ENCODE results near the gene CDKN2AIPNL.
"Not testable (repeated sequence)": the region's sequence is repeated elsewhere in the genome, so short reads cannot be mapped to it uniquely, and the experiment has no call there.

The CDKN2AIPNL gene

DNA sequence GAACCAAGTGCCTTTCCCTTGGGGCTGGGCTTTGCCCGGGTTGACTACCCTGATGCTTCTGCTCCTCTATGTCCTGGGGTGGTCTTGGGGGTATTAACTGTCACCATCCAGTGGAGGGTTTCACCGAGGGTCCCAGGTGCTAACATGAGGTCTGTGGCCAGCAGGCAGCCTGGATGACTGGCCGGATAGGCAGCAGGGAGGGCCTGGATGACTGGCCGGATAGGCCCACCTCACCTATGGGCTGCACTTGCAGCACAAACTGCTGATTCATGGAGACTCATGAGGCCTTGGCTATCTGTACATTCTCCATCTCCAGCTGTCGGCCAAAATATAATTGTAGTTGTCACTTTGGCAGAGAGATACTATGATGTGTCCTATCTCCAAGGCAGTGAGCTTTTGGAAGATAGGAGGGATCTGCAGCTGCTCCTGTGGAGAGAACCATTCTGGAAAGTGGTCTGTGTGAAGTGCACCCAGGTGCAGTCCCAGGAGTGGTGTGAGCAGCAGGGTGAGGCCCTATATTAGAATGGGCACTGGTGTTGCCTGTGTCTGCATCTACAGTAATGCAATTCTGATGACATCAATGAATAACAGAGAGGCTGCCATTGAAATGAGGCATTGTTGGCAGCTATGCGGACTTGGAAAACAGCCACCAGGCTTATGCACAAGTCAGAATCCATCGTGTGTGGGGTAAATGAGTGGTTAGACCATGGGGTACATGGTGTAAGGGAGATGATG is 26.3 kb upstream of the CDKN2AIPNL start:
- no peak for DNase-seq (ENCODE audit: low read depth, low spot score)

DNA sequence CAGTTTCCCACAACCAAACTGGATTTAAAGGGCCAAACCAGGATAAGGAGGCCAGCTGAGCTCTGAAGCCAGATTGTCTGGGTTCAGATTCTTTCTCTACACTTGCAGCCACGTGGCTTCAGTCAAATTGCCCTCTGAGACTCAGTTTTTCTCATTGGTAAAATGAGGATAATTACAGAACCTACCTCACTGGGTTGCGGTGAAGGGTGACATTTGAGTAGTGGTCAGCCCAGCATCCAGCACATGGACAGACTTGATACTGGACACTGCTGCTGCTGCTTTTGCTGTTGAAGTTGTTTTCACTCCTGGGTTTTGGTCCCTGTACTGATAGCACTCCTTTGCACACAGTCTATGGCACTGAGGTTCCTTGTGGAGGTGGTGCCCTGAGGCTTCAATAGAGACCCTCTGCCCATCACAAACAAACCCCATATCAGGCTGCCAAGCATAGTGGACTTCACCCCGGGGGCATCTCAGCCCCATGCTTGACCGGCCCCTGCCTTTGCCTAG is 25.7 kb upstream of the CDKN2AIPNL start:
- no peak for DNase-seq (ENCODE audit: low read depth, low spot score)

DNA sequence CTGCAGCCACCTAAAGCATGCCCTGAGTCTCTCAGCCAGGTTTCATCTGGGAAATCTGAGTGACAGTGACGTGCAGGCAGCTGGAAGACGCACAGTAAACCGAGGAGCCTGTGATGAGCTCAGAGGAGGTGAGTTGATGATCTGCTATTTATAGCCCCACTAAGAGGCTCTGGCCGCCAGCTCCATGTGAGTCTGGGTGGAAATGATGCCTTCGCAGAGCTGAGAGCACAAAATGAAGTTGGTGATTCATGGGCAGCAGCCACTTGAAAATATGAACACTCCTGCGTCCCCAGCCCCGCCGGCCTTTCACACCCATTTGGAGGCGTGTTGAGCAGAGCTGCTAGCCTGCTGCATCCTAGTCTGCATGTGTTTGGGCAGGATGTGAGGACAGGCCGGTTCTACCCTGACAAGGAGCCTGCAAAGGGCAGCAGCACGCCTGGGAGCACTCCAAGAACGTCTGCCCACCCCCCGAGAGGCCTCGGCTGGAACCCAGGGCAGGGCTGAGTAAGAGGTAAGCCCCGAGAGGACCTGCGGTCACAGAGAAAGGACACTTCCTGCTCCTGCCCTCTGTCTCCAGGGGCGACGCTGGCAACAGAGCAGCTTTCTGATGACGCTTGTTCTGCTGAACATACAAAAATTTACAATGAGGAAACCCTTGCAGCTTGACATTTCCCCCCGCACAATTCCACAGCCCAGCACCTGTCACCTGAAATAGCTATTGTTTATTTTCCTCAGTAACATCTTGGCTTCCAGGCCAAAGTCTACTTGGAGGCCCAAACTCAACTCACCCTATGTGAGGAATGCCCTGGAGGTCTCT is 25.1 kb upstream of the CDKN2AIPNL start:
- DNase-seq (ENCODE audit: low read depth, low spot score): no peak

DNA sequence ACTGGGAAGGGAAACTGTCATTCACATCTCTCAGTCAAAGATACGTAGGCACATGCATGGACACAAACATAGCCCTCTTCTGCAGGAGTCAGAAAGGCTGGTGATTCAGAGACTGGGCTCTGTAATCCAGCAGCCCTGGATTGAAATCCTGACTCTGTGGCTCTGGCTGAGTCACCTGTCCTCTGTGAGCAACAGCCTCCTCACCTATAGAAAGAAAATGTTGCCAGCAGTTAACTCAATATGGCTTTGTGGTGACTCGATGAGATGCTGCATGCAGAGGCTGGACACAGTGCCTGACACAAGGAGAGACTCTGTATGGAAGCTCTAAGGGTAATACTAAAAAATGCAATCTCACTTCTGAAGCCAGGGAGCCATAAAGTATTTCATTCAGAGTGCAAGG is 23.9 kb upstream of the CDKN2AIPNL start:
- DNase-seq (ENCODE audit: low read depth, low spot score): no peak

DNA sequence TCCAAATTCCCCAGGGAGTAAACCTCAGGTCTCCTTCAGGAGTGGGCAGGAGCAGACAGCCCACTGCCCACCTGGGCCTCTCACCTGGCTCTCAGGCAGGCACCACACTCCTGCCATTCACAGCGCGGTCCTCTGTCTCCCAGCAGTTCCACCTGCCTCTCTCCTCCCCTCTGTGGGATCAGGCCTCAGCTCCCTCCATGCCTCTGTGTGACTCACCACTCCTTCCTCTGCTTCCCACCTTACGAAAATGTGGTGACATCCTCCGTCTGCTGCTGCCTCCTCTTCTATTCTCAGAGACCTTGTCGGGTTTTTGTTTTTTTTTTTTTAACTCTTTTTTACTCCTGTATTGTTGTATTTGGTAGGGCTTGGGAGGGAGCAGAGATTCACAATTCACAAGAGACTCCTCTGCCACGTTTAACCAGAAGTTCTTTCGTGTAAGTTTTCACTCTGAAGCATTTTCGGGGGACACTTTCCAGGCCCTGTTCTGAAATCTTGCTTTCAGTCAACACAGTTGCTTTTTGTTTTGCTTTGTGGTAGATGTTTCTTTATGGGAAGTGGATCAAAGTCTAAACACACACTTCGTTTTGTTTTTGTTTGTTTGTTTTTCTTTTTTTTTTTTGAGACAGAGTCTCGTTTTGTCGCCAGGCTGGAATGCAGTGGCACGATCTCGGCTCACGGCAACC is 21.1 kb upstream of the CDKN2AIPNL start:
- no peak for DNase-seq (ENCODE audit: low read depth, low spot score)

DNA sequence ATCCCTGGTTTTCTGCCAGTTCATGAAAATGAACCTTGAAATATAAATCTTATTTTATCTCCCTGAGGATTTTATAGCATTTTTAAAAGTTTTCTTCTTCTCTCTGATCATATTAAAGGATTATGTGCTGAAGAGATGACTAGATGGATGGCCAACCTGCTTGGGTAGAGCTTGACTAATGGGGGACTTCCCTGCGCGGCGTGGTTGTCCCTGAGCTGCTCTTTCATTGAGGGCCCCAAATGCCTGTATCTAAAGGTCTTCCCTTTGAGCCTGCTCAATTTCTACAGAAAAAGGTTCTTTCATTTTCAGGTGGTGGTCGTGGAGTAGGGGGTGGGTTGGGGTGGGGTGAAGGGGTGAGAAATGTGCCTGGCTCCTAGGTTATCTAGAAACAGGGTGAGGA is 20.5 kb upstream of the CDKN2AIPNL start:
- DNase-seq (ENCODE audit: low read depth, low spot score): no peak

DNA sequence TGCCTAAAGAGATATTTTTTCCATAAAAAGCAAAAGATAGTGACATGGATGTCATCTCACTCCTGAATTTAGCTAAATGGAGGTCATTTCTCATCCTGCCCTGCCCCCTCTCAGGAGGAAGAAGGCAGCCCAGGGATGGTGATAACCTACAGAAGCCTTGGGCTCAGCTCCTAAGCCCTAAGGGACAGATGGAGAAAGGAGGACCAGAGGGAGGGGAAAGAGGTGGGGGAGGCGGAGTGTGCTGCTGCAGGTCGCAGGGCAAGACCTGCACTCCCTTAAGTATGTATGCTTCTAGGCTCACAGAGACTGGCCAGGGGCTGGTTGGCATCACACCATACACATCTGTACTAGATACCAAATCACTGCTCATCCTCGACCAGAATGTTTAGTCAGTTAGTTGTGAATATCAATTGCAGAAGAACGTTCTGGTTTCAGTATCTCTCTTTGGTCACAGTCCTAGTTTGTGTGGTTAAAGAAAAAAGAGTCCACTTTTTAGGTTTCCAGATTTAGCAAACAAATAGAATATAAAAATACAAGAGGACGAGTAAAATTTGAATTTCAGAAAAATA is 18.4 kb upstream of the CDKN2AIPNL start:
- peak; percentile 61 for DNase-seq (ENCODE audit: low read depth, low spot score)

DNA sequence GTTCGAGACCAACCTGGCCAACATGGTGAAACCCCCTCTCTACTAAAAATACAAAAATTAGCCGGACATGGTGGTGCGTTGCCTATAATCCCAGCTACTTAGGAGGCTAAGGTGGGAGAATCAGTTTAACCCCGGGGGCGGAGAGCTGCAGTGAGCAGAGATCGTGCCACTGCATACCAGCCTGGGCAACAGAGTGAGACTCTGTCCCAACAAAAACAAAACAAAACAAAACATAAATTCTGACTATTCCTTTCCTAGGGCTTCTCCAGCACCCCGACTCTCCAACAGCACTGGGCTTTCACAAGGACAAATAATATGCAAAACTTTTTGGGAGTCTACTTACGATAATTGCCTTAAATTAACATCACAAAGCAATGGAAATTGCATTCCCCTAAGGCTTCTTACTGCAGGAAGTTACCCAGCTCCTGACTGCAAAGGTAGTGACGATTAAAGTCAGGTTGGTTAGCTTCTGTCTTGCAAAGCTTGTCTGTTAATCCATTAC is 15.9 kb upstream of the CDKN2AIPNL start:
- peak; percentile 97 for DNase-seq (ENCODE audit: low read depth, low spot score)

DNA sequence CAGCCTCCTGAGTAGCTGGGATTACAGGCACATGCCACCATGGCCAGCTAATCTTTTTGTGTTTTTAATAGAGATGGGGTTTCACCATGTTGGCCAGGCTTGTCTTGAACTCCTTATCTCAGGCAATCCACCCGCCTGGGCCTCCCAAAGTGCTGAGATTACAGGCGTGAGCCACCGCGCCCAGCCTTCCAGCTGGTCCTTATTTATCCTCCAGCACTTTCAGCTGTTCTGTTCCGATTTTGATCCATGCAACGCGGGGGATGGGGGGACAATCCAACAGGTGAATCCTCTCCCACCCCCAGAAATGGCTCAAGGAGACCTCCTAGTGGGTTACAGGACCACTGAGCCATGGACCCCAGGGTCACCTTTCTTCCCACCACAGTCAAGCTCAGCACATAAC is 14.7 kb upstream of the CDKN2AIPNL start:
- no peak for DNase-seq (ENCODE audit: low read depth, low spot score)

DNA sequence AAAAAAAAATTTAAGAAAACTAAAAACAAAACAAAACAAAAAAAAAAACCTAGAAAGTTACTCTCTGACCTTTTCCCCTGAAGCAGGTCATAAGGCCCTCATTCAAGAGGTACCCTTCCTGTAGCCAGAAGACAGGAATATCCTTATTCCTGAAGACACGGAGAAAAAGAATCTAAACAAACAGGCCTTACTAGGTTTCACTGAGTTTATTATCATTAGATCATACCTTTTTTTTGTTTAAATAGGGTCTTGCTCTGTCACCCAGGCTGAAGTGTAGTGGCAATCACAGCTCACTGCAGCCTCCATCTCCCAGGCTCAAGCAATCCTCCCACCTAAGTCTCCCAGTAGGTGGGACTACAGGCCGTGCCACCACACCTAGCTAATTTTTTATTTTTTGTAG is 11.7 kb upstream of the CDKN2AIPNL start:
- DNase-seq (ENCODE audit: low read depth, low spot score): no peak

DNA sequence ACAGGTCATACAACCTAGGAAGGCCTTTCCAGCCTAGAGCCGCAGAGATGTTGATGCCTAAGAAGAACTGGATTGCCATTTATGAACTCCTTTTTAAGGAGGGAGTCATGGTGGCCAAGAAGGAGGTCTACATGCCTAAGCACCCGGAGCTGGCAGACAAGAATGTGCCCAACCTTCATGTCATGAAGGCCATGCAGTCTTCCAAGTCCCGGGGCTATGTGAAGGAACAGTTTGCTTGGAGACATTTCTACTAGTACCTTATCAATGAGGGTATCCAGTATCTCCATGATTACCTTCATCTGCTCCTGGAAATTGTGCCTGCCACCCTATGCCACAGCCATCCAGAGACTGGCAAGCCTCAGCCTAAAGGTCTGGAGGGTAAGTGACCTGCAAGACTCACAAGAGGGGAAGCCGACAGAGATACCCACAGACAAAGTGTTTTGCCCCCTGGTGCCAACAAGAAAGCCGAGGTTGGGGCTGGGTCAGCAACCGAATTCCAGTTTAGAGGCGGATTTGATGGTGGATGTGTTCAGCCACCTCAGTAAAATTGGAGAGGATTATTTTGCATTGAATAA is 11.2 kb upstream of the CDKN2AIPNL start:
- DNase-seq (ENCODE audit: low read depth, low spot score): no peak

DNA sequence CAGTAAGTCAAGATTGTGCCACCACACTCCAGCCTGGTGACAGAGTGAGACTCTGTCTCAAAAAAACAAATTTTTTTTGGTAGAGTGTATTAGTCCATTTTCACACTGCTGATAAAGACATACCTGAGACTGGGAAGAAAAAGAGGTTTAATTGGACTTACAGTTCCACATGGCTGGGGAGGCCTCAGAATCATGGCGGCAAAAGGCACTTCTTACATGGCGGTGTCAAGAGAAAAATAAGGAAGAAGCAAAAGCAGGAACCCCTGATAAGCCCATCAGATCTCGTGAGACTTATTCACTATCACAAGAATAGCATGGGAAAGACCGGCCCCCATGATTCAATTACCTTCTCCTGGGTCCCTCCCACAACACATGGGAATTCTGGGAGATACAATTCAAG is 9.4 kb upstream of the CDKN2AIPNL start:
- DNase-seq (ENCODE audit: low read depth, low spot score): not testable (repeated sequence)

DNA sequence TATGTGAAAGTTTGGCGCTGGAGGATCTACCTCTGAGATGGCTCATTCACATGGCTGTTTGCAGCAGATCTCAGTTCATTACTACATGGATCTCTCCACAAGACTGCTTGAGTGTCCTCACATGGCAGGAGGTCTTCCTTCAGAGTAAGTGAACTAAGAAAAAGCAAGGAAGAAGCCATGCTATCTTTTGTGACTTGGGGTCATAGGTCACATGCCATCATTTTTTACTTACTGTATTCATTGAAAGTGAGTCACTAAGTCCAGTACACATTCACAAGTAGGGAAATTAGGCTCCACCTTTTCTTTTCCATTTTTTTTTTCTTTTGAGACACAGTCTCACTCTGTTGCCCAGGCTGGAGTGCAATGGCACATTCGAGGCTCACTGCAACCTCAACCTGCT is 8.7 kb upstream of the CDKN2AIPNL start:
- DNase-seq (ENCODE audit: low read depth, low spot score): no peak

DNA sequence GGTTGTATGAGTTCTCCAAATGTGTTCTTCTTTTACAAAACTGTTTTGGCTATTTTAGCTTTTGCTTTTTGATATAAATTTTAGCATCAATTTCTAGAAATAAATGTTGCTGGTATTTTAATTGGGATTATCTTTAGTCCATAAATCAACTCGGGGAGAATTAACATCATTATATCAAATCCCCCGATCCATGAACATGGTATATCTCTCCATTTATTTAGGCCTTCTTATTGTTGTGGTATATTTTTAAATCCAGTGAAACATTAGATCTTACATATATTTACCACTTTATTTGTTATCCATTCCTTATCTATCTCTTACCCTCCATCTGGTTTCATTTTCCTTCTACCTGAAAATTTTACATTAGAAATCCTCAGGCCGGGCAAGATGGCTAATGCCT is 7.3 kb upstream of the CDKN2AIPNL start:
- no peak for DNase-seq (ENCODE audit: low read depth, low spot score)

DNA sequence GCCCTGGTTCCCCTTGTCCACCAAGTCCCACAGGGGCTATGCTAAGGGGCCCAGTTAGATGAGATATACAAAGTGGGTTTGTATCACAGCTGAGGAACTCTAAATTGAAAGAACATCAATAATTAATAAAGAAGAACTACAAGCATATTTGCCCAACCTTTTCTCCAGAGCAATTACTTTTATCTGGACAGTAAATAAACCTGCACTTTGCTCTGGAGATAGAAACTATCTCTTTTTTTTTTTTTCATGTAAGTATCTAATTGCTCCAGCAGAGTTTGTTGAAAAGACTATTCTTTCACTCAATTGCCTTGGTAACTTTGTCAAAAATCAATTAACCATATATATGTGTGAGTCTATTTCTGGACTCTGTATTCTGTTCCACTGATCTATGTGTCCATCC is 6.0 kb upstream of the CDKN2AIPNL start:
- DNase-seq (ENCODE audit: low read depth, low spot score): no peak

DNA sequence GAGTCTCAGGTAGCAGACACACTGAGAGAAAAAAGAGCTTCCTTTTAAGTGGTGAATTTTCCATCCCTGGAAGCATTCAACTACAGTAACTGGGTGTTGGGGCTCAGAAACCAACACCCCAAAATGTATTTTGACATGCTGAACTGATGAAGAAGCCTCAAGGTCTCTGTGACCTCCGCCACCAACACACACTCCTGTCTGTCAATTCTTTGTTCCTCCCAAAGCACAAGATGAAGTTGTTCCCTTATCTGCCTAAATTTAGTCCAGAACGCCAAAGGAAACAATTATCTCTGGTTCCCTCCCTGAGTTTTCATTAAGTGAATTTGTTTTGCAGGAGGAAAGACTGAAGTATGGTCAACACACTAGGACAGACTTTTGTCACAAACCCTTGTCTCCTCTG is 1.4 kb upstream of the CDKN2AIPNL start:
- DNase-seq (ENCODE audit: low read depth, low spot score): no peak

DNA sequence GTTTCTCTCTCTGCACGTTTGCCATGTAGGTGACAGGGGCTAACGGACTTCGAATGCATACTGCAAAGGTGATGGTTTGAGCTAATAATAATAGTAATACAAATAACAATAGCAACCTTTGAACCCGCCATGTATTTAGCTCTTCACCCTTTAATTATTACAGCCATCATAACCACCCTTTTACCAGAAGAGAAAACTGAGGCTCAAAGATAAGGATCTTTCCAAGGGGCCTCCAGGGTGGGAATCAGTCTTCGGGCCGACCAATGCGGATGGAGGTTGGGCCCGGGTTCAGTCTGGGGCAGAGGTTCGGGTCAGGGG is 494 bp downstream of the CDKN2AIPNL start:
- DNase-seq (ENCODE audit: low read depth, low spot score): no peak

DNA sequence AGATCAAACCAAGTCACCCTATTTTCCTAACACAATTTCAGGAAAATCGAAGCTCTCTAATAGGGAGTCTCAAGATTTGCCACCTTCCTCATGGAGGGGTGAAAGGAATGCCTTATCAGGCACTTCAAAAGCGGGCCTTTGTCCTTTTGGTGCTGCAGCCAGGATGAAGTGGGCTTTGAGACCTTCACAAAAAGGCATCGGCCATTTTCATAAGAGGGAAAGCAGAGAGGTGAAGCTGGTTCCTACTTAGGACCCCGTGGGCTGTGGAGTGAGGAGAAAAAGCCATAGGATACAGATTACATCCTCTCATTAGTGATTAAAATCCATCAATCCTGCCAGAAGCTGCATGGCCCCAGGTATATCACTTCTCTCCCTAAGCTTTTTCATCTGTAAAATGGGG is 859 bp downstream of the CDKN2AIPNL start:
- no peak for DNase-seq (ENCODE audit: low read depth, low spot score)

DNA sequence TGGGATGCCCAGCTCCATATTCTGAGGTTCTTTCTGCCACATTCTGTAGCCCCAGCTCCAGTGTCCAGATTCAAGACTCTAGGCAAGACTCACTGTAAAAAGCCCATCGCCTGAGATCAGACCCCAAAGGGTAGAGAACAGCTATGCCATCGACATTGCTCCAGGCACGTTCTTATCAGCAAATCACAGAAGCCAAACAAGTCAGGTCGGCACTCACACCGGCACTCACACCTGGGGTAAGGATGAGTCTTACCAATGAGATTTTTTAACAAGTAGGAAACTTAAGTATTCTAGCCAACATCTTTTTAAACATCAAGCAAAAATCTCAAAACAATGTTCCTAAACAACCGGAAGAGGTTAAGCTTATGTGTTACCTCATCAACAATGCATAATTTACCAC is 2.4 kb downstream of the CDKN2AIPNL start:
- DNase-seq (ENCODE audit: low read depth, low spot score): no peak

DNA sequence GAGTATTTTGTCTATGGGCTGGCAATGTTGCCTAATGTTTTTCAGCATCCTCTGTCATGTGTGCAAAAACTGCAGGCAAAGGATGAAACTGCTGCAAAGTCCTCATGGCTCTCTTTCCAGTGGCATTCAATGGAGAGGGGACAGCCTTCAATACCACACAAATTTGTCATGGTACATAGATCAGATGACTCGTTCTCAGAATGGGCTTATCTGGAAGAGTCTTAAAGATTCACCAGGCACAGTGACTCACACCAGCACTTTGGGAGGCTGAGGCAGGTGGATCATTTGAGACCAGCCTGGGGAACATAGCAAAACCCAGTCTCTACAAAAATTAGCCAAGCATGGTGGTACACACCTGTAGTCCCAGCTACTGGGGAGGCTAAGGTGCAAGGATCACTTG is 5.3 kb downstream of the CDKN2AIPNL start:
- DNase-seq (ENCODE audit: low read depth, low spot score): no peak

DNA sequence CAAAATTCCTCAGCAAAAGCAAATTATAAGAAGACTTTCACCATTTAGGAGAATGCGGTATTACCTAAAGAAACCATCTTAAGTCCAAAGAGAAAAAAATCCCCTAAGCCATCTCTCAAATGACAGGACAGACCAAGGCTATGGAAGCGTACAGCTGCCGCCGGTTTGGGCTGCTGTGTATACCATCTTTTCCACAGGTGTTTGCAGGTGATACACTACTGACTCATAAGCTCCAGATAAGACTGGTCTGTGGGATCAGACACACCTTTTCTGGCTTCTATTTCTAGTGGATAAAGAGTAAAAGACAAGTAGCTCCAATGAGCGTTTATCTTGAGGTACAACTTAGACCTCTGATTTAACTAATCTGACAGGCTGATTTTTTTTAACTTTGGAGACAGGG is 7.7 kb downstream of the CDKN2AIPNL start:
- no peak for DNase-seq (ENCODE audit: low read depth, low spot score)
